OCI-LY1 (cell line): Measurements from ENCODE around the gene PRPF19.

ENCODE experiments used
- H2AFZ ChIP-seq: fragments of 200-600 bp; sonication (generic), shearing (Covaris generic); 2 replicates; pipeline ENCODE4 v1.6.0; 2014; ENCODE audit warnings: antibody characterized with exemption, mild to moderate bottlenecking, low read length
- H3F3A ChIP-seq: fragments of 200-600 bp; sonication (generic), shearing (Covaris generic); 2 replicates; pipeline ENCODE4 v1.6.0; 2014; ENCODE audit warnings: mild to moderate bottlenecking, antibody characterized with exemption, low read length, moderate library complexity; ENCODE audit not compliant: insufficient read depth
- H3K27ac ChIP-seq: fragments of 200-600 bp; sonication (generic); 2 replicates; pipeline ENCODE4 v1.5.1; 2014; ENCODE audit warnings: low read length, mixed run types, mild to moderate bottlenecking, low read depth; ENCODE audit not compliant: poor library complexity, severe bottlenecking
- H3K27me3 ChIP-seq: fragments of 200-600 bp; sonication (generic); 2 replicates; pipeline ENCODE4 v1.6.0; 2014; ENCODE audit warnings: antibody characterized with exemption, mild to moderate bottlenecking, low read length, moderate library complexity; ENCODE audit not compliant: insufficient read depth
- H3K36me3 ChIP-seq: fragments of 200-600 bp; sonication (generic); 2 replicates; pipeline ENCODE4 v1.6.1; 2014; ENCODE audit warnings: mild to moderate bottlenecking, antibody characterized with exemption, low read length, moderate library complexity, mixed read lengths; ENCODE audit not compliant: insufficient read depth
- H3K4me1 ChIP-seq: fragments of 200-600 bp; sonication (generic); 2 replicates; pipeline ENCODE4 v1.5.1; 2014; ENCODE audit warnings: mild to moderate bottlenecking, low read length, moderate library complexity; ENCODE audit not compliant: insufficient read depth, severe bottlenecking
- H3K4me2 ChIP-seq: fragments of 200-600 bp; sonication (generic), shearing (Covaris generic); 2 replicates; pipeline ENCODE4 v1.6.1; 2014; ENCODE audit warnings: low read length
- H3K4me3 ChIP-seq: fragments of 200-600 bp; sonication (generic); 2 replicates; pipeline ENCODE4 v1.5.1; 2014; ENCODE audit warnings: low read length, low read depth, mild to moderate bottlenecking, mixed read lengths; ENCODE audit not compliant: poor library complexity, severe bottlenecking
- H3K79me2 ChIP-seq: fragments of 200-600 bp; shearing (Covaris generic); 2 replicates; pipeline ENCODE4 v1.6.1; 2016; ENCODE audit warnings: mixed run types, low read length, mixed read lengths; ENCODE audit not compliant: insufficient read depth
- H3K9ac ChIP-seq: fragments of 200-600 bp; sonication (generic), shearing (Covaris generic); 2 replicates; pipeline ENCODE4 v1.6.1; 2014; ENCODE audit warnings: mild to moderate bottlenecking, low read length, mixed read lengths
- H3K9me2 ChIP-seq: fragments of 200-600 bp; sonication (generic), shearing (Covaris generic); 2 replicates; pipeline ENCODE4 v1.6.1; 2014; ENCODE audit warnings: low read depth, mild to moderate bottlenecking, low read length, mixed read lengths
- H3K9me3 ChIP-seq: fragments of 200-600 bp; shearing (Covaris generic); 2 replicates; pipeline ENCODE4 v1.6.1; 2014; ENCODE audit warnings: low read length, mixed read lengths
- H4K20me1 ChIP-seq: fragments of 200-600 bp; sonication (generic), shearing (Covaris generic); 2 replicates; pipeline ENCODE4 v1.6.0; 2016; ENCODE audit warnings: mild to moderate bottlenecking, low read length; ENCODE audit not compliant: insufficient read depth
- CTCF ChIP-seq: fragments of 200-600 bp; sonication (generic), shearing (Covaris generic); IDR thresholded peaks from 2 replicates; pipeline ENCODE4 v1.5.1; 2017; ENCODE audit warnings: mild to moderate bottlenecking, antibody characterized with exemption, low read length, moderate library complexity, mixed read lengths
- EZH2 ChIP-seq: fragments of 200-600 bp; sonication (generic), shearing (Covaris generic); IDR thresholded peaks from 2 replicates; pipeline ENCODE4 v1.8.0; 2017; ENCODE audit warnings: borderline replicate concordance, mixed run types, mild to moderate bottlenecking, antibody characterized with exemption, low read length, moderate library complexity, mixed read lengths

The PRPF19 gene

GRCh38 chr11:60924906-60925853 is 18.8 kb upstream of the PRPF19 start:
- H3K4me2 ChIP-seq, result peak overlapping the region; percentile 59; the same call in 1 of the 2 replicates

GRCh38 chr11:60924110-60924905 is 17.9 kb upstream of the PRPF19 start, which contains the start of gene TMEM132A:
Gene TMEM132A (plus strand): TSS chr11:60924460. CDS start chr11:60924634, 174 bp downstream.
- H3K79me2 ChIP-seq, result no peaks in the 10 kb centered on the region
- H3K27me3 ChIP-seq, result 0 out of 2 replicates have a peak, but pooled peaks cover 4% of the 10 kb centered on the region
- H3F3A ChIP-seq, result no peaks in the 10 kb centered on the region
- no peak within 1 kb of the TSS for H3K27ac ChIP-seq
- no peak within 1 kb of the TSS; the same call in 1 of the 2 replicates for H3K9ac ChIP-seq
- H3K9me3 ChIP-seq, result no peaks in the 10 kb centered on the region
- peak within 1 kb of the TSS; percentile 53 for H3K4me3 ChIP-seq
- no peaks in the 10 kb centered on the region for H3K9me2 ChIP-seq
- peaks cover 15% of the 10 kb centered on the region for H3K4me1 ChIP-seq
- TF ChIP-seq CTCF (no peak), EZH2 (no peak)
- H3K36me3 ChIP-seq, result peaks cover 46% of the 10 kb centered on the region
- H4K20me1 ChIP-seq, result no peaks in the 10 kb centered on the region
- H2AFZ ChIP-seq, result no peak within 1 kb of the TSS
- peak within 1 kb of the TSS; percentile 59 for H3K4me2 ChIP-seq

More at GRCh38 chr11:60924906-60925853, 18.8 kb upstream of the PRPF19 start:
- no peaks in the 10 kb centered on the region for H4K20me1 ChIP-seq
- H2AFZ ChIP-seq, result no peak overlapping the region
- H3K27ac ChIP-seq, result no peak overlapping the region
- peak overlapping the region; percentile 53 for H3K4me3 ChIP-seq
- 0 out of 2 replicates have a peak, but pooled peaks cover 4% of the 10 kb centered on the region for H3K27me3 ChIP-seq
- H3K79me2 ChIP-seq, result no peaks in the 10 kb centered on the region
- H3K36me3 ChIP-seq, result peaks cover 37% of the 10 kb centered on the region
- no peaks in the 10 kb centered on the region for H3F3A ChIP-seq
- H3K9me3 ChIP-seq, result no peaks in the 10 kb centered on the region
- H3K9ac ChIP-seq, result no peak overlapping the region
- no peaks in the 10 kb centered on the region for H3K9me2 ChIP-seq
- TF ChIP-seq CTCF, result no peak
- TF ChIP-seq EZH2, result no peak; the same call in 1 of the 2 replicates
- peaks cover 15% of the 10 kb centered on the region for H3K4me1 ChIP-seq

DNA sequence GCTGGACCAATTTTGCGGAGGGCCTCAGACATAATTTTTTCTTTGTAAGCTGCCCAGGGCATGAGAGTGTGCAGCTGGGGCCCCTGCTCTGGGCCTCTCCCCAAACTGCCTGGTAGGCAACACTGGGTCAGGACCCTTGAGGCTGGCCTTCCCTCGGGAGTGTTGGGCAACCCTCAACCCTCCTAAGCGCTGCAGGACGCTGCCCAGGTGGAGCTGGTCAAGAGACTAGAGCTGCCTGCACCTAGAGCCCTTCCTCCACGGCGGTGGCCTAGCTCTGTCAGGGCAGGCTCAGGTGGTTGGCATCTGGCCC is 17.4 kb upstream of the PRPF19 start:
- peaks cover 21% of the 10 kb centered on the region for H3K4me1 ChIP-seq
- H3K27me3 ChIP-seq, result 0 out of 2 replicates have a peak, but pooled peaks cover 4% of the 10 kb centered on the region
- peak overlapping the region; percentile 59 for H3K4me2 ChIP-seq
- H4K20me1 ChIP-seq, result no peaks in the 10 kb centered on the region
- H3K79me2 ChIP-seq, result no peaks in the 10 kb centered on the region
- H3K9me2 ChIP-seq, result no peaks in the 10 kb centered on the region
- no peak for TF ChIP-seq EZH2
- TF ChIP-seq CTCF, result no peak
- no peaks in the 10 kb centered on the region for H3F3A ChIP-seq
- H3K36me3 ChIP-seq, result peaks cover 50% of the 10 kb centered on the region
- no peaks in the 10 kb centered on the region for H3K9me3 ChIP-seq
- H3K9ac ChIP-seq, result no peak overlapping the region; the same call in 1 of the 2 replicates
- no peak overlapping the region for H2AFZ ChIP-seq
- H3K4me3 ChIP-seq, result peak overlapping the region; percentile 53
- H3K27ac ChIP-seq, result no peak overlapping the region
